ENCODE results near the gene E2F6.
"Not testable (repeated sequence)": the region's sequence is repeated elsewhere in the genome, so short reads cannot be mapped to it uniquely, and the experiment has no call there.

The E2F6 gene

DNA sequence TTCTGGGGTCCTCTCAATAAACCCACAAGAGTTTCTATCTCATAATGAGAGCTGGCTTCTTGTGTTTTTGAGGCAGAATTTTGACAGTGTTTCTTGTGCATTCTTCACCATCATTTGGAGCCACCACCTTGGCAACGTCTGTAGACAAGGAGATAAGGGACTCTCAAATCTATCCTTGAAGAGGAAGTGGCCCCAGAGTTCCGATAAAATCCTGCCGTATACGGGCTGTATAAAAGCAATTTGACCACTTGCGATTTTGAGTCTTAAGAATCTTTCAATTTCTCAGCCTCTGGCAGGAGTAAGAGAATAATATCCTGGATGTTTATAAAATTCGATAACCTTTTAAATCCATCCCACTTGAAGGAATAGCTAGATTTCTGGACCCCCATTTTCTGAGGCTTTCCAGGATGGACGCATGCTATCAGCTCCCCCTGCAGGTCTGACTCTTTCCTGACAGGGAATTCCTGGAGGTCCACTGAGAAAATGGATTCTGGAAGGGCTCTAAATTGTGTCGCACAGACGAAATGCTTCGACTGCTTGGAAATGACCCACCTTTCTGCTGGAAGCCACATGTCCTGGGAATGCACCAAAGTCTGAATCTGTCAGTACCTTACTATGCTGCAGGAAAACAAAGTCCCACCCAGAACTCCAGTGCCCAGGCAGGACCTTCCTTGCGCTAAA, 54.1 kb downstream of the E2F6 start:
- DNase-seq = no peak

DNA sequence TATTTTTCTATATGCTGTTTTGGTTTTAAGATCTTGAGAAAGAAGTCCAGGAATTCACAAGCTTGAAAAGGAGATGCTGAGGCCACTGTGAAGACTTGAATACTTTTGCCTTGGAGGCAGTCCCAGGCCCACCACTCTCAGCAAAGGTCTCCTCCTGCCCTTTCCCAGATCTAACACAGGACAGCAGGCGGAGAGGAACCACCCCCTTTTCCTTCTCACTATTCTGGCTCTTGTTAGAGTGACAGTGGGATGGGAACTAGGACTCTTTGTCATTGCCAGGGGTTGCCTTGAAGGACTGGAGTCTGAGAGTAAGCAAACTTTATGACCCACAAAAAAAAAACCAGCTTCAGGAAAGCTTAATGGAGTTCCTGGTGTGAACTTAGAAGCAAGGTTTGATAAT, 54.7 kb downstream of the E2F6 start:
- no peak for DNase-seq

DNA sequence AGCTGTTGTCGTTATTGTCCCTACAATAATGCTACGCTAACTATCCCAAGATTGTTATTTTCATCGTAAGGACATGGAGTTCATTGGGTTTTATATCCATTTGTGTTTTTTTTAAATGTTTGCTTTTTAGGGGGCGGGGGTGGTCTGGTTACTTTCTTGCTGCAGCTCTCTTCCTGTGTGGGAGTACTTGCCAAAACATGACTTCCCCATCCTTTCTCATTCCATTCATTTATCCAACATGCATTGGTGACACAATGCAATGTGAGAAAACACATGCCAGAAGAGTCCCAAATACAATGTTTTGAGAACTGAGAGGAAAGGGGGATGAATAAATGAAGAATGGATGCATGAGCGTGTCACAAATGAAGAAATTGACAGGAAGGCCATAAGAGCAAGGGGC, 55.9 kb downstream of the E2F6 start:
- no peak for DNase-seq

DNA sequence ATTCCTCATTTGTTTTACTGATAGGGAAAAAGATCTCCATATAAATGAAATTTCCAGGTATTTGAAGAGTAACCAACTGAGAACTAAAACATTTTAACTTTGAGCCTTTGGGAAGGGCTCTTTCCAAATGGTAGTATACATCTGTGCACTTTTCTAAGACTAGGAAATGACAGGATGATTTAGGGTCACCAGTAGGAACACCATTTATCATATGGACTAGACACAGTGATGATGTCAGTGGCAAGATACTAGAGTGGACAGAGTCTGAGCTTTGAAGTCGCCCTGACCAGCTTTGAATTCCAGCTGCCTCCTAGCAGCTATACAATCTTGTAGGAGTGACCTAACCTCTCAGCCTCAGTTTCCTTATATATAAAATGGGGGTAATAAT, 56.4 kb downstream of the E2F6 start:
- DNase-seq = no peak

DNA sequence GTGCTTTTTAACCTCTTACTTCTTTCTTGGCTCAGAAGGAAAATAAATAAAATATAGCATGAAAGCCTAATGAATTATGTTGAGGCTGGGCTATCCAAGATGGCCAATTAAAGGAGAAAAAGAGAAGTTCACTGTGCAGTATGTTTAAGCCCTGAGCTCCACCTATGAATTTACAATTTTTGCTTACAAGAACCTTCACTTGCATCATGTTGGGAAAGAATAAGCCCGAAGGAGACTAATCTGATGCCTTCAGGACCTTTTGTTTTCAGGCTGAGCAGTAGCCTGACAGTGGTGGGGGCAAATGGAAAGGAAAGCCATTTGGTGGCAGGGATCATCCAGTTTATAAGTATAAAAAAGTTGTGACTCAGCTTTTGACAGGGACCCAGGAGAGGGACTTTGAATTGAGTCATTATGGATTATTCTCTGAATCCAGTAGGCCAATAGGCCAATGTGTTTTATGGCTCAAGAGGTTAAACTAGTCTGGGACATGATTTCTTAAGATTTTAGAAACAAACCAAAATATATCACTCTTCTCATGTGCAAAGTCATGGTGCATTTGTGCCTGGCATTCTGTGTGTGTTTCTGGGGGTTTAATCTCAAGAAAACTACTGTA, 56.9 kb downstream of the E2F6 start:
- DNase-seq = no peak

DNA sequence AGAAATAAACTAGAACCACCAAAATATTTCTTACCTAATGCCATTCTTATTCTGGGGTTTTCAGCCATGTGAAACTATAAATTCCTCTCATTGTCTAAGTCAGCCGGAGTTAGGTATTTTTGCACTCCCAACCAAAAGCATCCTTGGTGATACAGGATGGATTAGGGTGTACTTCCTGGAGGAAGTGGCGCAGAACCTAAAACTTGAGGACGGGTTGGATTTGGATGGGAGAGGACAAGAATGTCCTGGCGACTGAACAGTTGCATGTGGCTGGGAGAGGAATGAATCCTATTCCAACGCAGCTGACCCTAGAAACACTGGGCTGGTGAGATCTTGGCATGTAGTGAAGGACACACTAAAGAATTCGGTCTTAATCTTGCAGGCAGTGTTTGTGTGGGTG, 58.5 kb downstream of the E2F6 start:
- no peak for DNase-seq

DNA sequence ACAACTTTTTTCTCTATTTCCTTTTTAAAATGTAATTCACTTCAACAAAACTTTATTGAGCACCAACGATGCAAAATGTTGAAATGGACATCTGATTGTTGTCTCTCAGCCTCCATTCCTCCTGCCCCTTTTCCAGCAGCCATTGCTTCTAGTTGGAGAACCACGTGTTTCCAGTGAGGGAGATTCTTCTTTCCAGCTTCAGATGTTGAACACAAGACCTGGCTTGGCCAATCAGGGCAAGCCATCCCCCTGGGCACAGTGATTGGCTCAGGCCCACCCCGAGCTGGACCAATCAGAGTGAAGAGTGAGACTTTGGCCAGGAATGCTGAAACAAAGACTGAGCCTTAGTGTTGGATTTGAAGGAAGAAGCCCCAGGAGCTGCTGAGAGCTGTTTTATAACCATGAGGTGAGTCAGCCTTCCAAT, 59.0 kb downstream of the E2F6 start:
- DNase-seq = no peak

DNA sequence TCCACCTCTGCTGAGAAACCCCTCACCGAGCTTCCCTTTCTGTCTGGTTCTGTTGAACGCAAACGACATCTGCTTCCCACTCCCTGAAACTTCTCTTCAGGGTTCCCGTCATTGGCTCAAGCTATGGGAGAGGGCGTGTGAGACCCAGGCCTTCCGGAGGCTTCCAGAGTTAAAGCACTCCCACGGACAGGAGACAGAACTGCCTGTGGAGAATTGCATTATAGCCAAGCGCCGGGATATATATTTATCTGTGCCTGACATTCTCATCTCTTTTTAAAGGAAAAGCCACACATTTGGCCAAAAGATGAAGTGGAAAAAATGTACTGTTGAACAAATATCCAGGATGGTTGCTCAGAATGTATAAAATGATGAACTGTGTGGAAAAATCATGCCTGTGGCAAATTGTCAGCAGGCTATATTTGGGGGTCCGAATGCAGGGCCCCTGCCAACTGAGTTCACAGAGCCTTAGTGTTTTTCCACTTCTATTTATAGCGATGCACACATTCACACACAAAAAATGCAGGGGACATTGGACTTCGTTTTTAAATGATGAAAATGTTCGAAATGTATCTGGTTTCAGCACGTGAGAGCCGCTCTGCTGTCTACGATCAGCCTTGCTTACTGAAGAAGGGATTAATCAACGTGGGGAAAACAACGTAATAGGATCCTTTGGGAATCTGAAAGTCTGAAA, 59.5 kb downstream of the E2F6 start:
- DNase-seq = no peak

DNA sequence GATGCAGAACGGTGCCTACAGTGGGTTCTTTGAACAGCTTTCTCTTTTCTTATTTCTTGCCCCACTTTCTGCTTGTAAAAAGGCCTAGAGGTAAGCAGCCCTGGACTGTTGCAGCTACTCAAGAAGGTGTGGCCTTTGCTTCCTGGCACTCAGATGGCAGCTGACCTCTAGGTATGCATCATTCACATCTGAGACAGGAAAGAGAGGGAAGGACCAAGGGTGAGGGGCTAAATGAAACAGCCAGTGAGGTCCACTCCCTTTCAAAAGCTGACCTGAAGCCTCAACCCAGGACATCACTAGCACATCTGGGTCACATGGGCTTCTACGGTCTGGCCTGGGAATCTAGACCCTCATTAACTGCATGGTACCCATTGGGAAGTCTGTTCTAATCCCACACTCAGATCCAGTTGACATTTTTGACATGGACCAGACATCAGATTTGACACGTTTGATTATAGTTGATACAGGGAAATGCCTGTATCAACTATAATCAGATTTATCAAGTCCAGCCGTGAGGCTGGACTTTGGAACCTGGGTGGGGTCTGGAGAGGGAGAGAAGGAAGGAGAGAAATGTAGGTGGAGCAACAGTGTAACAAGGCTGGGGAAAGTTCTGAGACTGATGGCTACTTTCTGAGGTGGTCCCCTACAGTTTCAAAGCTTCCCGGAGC, 60.2 kb downstream of the E2F6 start:
- no peak for DNase-seq

DNA sequence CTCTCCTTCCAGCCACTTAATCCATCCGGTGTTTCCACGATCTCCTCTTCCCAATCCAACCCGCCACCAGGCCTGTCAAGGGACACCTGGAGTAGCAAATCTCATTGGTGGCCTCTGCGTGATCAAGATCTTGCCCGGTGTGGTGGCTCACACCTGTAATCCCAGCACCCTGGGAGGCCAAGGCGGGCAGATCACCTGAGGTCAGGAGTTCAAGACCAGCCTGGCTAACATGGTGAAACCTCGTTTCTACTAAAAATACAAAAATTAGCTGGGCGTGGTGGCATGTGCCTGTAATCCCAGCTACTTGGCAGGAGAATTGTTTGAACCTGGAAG, 60.9 kb downstream of the E2F6 start:
- DNase-seq = not testable (repeated sequence)

DNA sequence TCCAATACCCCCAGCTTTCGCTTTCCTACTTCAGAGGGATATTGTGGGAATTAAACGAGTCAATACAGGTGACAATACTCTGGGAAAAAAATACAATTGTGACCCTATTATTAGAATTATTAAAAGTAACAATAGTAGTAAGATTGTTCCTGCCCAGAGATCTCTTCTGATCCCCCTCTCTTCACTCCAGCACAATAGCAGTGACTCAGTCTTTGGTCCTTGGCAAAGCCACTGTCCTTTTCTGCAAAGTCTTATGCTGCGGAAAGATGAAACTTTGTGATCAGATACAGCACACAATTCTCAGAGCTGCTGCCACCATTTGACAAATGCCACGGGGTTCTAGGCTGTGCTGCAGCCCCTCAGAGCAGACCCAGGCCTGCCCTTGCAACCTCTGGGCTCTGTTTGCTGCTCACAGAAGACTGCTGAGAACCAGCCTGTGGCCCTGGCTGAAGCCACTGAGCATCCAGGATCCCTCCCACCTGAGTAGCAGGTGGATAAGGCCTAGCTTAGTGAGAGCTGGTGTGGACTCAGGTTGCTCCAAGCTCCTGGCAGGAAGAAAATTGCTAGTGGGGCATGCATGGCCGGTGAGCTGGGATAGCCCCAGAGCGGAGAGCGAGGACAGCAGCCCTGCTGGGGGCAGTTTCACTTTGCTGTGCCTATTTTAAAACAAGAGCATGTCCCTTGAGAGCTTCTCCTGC, 61.4 kb downstream of the E2F6 start:
- DNase-seq = no peak

DNA sequence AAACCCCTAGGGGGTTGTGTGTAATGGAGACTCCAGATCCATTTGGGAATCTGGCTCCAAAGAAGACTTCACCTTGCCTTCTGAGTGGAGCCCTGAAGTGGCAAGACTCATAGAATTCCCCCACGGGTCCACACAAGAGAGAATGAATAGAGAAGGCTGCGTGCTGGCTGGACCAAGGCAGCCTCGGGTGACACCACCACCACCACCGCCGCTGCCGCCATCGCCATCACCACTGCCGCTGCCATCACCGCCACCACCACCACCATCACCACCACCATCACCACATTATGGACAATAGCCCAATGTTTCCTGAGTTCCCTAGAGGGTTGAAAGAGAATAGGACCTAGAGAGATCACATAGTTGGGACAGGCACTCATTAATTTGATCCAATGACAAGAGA, 63.5 kb downstream of the E2F6 start:
- DNase-seq = no peak

DNA sequence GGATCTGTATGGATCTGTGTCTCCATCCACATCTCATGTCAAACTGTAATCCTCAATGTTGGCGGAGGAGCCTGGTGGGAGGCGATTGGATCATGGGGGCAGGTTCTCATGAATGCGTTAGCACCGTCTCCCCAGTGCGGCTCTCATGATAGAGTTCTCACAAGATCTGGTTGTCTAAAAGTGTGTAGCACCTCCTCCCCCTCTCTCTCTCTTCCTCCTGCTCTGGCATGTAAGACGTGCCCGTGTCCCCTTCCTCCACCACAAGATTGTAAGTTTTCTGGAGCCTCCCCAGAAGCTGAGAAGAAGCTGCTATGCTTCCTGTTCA, 66.6 kb downstream of the E2F6 start:
- no peak for DNase-seq

DNA sequence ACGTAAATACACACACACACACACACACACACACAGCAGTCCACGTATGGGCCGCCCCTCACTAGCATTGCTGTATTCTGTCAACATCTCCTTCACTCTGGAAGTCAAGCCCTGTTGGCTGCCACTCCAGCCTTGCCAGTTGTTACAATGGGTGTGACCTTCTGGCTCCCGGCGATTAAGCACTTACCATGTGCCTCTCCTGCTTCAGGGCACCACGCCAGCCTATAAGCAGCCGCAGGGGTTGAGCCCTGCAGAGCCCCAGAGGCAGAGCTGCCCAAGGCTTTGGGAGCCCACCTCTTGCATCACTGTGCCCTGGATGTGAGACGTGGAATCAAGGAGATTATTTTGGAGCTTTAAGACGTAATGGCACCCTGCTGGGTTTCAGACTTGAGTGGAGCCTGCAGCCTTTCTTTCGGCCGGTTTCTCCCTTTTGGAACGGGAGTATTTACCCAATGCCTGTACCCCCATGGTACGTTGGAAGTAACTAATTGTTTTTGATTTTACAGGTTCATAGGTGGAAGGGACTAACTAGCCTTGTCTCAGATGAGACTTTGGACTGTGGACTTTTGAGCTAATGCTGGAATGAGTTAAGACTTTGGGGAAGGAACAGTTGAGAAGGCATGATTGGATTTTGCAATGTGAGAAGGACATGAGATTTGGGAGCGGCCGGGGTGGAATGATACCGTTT, 67.1 kb downstream of the E2F6 start:
- no peak for DNase-seq

DNA sequence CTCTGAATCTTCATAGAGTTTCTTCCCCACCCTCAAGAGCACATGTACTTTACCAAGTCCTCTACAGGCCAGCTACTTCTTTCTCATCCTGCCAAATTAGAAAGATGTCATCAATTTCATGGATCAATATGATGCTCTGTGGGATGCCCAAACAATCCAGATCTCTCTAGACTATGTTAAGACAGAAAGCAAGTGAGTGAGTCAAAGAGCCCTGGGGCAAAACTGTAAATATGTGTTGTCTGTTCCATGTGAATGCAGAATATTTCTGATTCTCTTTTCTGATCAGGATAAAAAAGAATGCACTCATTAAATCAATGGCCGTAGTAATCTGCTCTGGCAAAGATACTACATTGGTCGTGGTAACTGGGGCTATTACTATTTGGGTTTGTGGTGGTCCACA, 68.4 kb downstream of the E2F6 start:
- no peak for DNase-seq

DNA sequence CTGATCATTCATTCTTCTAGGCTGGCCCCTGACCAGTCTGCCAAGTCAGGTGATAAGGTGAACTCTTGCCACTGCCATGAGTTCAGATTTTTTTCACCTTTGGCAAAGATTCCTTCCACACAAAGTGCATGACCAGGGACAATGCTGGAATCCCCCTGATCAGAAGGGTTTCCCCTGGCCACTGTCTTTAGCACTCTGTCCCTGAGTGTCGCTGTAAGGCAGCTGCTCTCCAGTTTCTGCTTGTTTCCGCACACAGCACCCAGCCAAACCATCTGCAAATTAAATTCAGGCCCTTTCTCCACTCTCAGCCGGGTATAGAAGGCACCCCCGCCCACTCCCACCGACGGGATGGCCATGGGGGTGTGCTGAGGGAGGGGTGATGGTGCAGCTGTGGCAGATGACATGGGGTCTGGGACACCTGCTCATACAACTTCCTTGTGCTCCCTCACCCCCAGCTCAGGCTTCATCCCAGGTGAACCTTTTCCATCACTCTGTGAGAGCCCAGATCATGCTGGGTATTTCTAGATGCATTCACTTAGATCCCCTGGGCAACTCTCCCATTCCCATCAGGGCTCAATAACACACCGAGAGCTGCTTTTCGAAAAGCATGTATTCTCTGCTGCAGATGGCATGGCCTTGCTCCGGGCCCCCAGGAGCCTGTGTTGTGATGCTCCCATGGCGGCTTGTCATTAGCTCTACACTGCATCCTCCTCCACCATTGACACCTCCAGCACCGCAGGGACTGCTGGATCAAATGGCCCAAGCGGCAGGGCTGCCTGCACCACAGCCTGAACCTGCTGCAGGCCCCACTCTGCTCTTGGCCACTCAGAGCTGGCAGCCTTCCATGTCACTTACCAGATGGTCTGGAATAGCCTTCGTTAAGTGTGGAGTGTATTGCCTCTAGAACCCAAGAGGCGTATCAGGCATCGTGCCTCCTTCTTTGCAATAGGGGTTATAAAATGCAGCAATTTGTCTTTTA, 69.2 kb downstream of the E2F6 start:
- DNase-seq = no peak

DNA sequence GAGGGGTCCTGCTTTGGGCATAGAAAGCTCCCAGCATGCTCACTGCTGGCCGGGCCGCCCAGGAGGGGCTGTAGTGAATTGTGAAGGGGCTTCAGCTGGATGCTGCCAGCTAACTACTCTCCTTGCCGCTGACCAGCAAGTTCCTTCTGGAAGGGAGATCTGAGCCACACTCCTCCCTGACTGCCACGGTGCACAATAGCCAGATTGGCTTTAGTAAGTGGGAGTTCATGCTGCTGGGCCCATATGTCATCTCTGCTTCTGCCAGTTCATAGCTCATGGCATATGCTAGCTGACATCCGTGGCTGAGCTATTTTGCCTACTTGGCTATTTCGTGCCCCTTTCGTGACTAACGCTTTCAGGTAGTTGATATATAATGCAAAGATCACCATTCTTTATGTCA, 69.9 kb downstream of the E2F6 start:
- no peak for DNase-seq

DNA sequence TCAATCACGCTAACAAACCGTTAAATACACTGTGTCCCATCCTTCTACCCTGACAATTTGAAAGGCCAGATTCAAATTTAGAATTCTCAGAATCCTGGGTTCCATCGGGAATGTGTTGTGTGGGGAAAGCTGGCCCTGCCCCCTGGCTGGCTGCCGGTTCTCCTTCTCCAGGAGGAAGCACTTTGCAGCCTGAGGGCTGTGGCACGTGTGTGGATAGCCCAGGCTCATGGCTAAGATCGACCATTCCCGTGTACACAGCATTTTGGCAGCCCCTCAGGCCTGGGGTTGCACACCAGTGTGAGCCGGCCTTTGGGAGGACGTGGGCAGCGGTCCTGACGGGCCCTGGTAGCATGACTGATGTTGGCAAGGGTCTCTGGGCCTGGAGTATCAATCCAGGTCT, 70.6 kb downstream of the E2F6 start:
- no peak for DNase-seq

Data from effector CD4-positive, alpha-beta T cell (primary cell).